Activated naive CD4-positive, alpha-beta T cell treated with anti-CD3 and anti-CD28 coated beads for 36 hours (primary cell): ENCODE results near the gene CACNA1F. TPM values are rescaled to one million over a fixed set of nuclear protein-coding genes. Genes with fewer than 3 reads are reported as not detected.

Experiments used
- CTCF ChIA-PET: fragments of 350-600 bp; sonication (Branson Sonifier 250); formaldehyde crosslinking; loops from one replicate; lab custom pipeline; 2021; ENCODE audit warnings: antibody characterized with exemption; lab: Charles Lee
- DNase-seq: peaks from one replicate; pipeline ENCODE4 v3.0.0-alpha.2; 2020
- H3K27ac Mint-ChIP-seq: one replicate; pipeline ENCODE4 v1.8.0; 2021; ENCODE audit warnings: mild to moderate bottlenecking, mixed read lengths
- H3K27me3 Mint-ChIP-seq: one replicate; pipeline ENCODE4 v1.8.0; 2021; ENCODE audit warnings: low read depth, mixed read lengths
- H3K36me3 Mint-ChIP-seq: one replicate; pipeline ENCODE4 v1.8.0; 2021; ENCODE audit warnings: low read depth, mixed read lengths
- H3K4me1 Mint-ChIP-seq: one replicate; pipeline ENCODE4 v1.8.0; 2021; ENCODE audit warnings: low read depth, mixed read lengths
- H3K4me3 Mint-ChIP-seq: one replicate; pipeline ENCODE4 v1.8.0; 2021; ENCODE audit warnings: mild to moderate bottlenecking, moderate library complexity, mixed read lengths
- H3K9me3 Mint-ChIP-seq: one replicate; pipeline ENCODE4 v1.8.0; 2021; ENCODE audit warnings: mixed read lengths
- intact Hi-C: fragments of 100-400 bp; cut with micrococcal nuclease; formaldehyde crosslinking; loops from one replicate; pipeline ENCODE4 v1.15.1; 2023
- total RNA-seq, 2 experiments: library from RNA; stranded (reverse); gene quantifications; one replicate each; pipeline ENCODE4 v1.2.3, GENCODE V29; 2021

CACNA1F gene
- total RNA-seq, 2 experiments from 2014 or later: 0.62 to 1.0 TPM

- CTCF ChIA-PET: no interaction called here
- H3K27ac Mint-ChIP-seq: no peak overlapping the region
- H3K4me1 Mint-ChIP-seq: peaks cover 8% of the 10 kb centered on the region
- no peaks in the 10 kb centered on the region for H3K27me3 Mint-ChIP-seq
- peaks cover 3% of the 10 kb centered on the region for H3K36me3 Mint-ChIP-seq
- intact Hi-C loops: no loop called here
- no peak for DNase-seq
- H3K9me3 Mint-ChIP-seq: no peaks in the 10 kb centered on the region
- H3K4me3 Mint-ChIP-seq: no peak overlapping the region
Observed at GRCh38 chrX:49242545-49243066, 9.5 kb upstream of the CACNA1F start.

GRCh38 chrX:49238735-49239134, 5.6 kb upstream of the CACNA1F start:
- H3K4me3 Mint-ChIP-seq: no peak overlapping the region
- H3K9me3 Mint-ChIP-seq: no peaks in the 10 kb centered on the region
- peaks cover 24% of the 10 kb centered on the region for H3K4me1 Mint-ChIP-seq
- CTCF ChIA-PET: interaction anchor here (1.8 kb wide), 1 partner anchor 46 kb away, joined by 5 read pairs; no protein-coding TSS in a partner anchor
- DNase-seq: no peak
- no peaks in the 10 kb centered on the region for H3K27me3 Mint-ChIP-seq
- no peak overlapping the region for H3K27ac Mint-ChIP-seq
- intact Hi-C loops: no loop called here
- peaks cover 6% of the 10 kb centered on the region for H3K36me3 Mint-ChIP-seq

- no peaks in the 10 kb centered on the region for H3K9me3 Mint-ChIP-seq
- H3K27me3 Mint-ChIP-seq: no peaks in the 10 kb centered on the region
- CTCF ChIA-PET: no interaction called here
- H3K4me3 Mint-ChIP-seq: peak overlapping the region; percentile 56
- intact Hi-C loops: no loop called here
- H3K36me3 Mint-ChIP-seq: peaks cover 5% of the 10 kb centered on the region
- DNase-seq: no peak
- peak overlapping the region; percentile 41 for H3K27ac Mint-ChIP-seq
- peaks cover 23% of the 10 kb centered on the region for H3K4me1 Mint-ChIP-seq
Observed at GRCh38 chrX:49237060-49237459, 3.9 kb upstream of the CACNA1F start.

- CTCF ChIA-PET: interaction anchor here (0.7 kb wide), 1 partner anchor 41 kb away, joined by 3 read pairs; no protein-coding TSS in a partner anchor
- Mint-ChIP-seq H3K9me3 (no peaks in the 10 kb centered on the region), H3K4me1 (peaks cover 25% of the 10 kb centered on the region), H3K27ac (no peak overlapping the region), H3K27me3 (no peaks in the 10 kb centered on the region), H3K36me3 (peaks cover 5% of the 10 kb centered on the region), H3K4me3 (no peak overlapping the region)
- DNase-seq: no peak
- intact Hi-C loops: loop anchor here (2.0 kb wide), 1 partner anchor 41 kb away; no protein-coding TSS in a partner anchor
Observed at GRCh38 chrX:49233887-49234555, 881 bp upstream of the CACNA1F start.

GRCh38 chrX:49232525-49232924, 615 bp downstream of the CACNA1F start:
- Mint-ChIP-seq H3K36me3 (peaks cover 3% of the 10 kb centered on the region), H3K9me3 (no peaks in the 10 kb centered on the region), H3K4me3 (no peak overlapping the region), H3K27ac (no peak overlapping the region), H3K4me1 (peaks cover 23% of the 10 kb centered on the region), H3K27me3 (no peaks in the 10 kb centered on the region)
- DNase-seq: no peak
- intact Hi-C loops: no loop called here
- CTCF ChIA-PET: no interaction called here

- intact Hi-C loops: loop anchor here (1.0 to 2.0 kb wide), 3 partner anchors 31 to 45 kb away; partner anchors contain the start of genes PPP1R3F and SYP
- Mint-ChIP-seq H3K4me3 (peak overlapping the region; percentile 67), H3K9me3 (no peaks in the 10 kb centered on the region), H3K27me3 (no peaks in the 10 kb centered on the region), H3K4me1 (peaks cover 12% of the 10 kb centered on the region), H3K36me3 (no peaks in the 10 kb centered on the region), H3K27ac (peak overlapping the region; percentile 74)
- CTCF ChIA-PET: no interaction called here
- DNase-seq: no peak
Observed at GRCh38 chrX:49231333-49232000, 1.7 kb downstream of the CACNA1F start.

- intact Hi-C loops: loop anchor here (1.0 to 2.0 kb wide), 3 partner anchors 30 to 46 kb away; partner anchors contain the start of genes PPP1R3F and SYP
- Mint-ChIP-seq H3K4me3 (peak overlapping the region; percentile 67), H3K4me1 (peaks cover 10% of the 10 kb centered on the region), H3K9me3 (no peaks in the 10 kb centered on the region), H3K27me3 (no peaks in the 10 kb centered on the region), H3K27ac (peak overlapping the region; percentile 74), H3K36me3 (no peaks in the 10 kb centered on the region)
- DNase-seq: peak; percentile 77
- CTCF ChIA-PET: no interaction called here
Observed at GRCh38 chrX:49230500-49231232, 2.5 kb downstream of the CACNA1F start.

GRCh38 chrX:49228185-49228584, 5.0 kb downstream of the CACNA1F start:
- no peak for DNase-seq
- no peak overlapping the region for H3K27ac Mint-ChIP-seq
- no peaks in the 10 kb centered on the region for H3K9me3 Mint-ChIP-seq
- intact Hi-C loops: no loop called here
- no peaks in the 10 kb centered on the region for H3K27me3 Mint-ChIP-seq
- peaks cover 8% of the 10 kb centered on the region for H3K4me1 Mint-ChIP-seq
- no peaks in the 10 kb centered on the region for H3K36me3 Mint-ChIP-seq
- no peak overlapping the region for H3K4me3 Mint-ChIP-seq
- CTCF ChIA-PET: interaction anchor here (1.2 kb wide), 1 partner anchor 35 kb away, joined by 4 read pairs; no protein-coding TSS in a partner anchor

- no peaks in the 10 kb centered on the region for H3K27me3 Mint-ChIP-seq
- DNase-seq: no peak
- H3K9me3 Mint-ChIP-seq: no peaks in the 10 kb centered on the region
- H3K4me3 Mint-ChIP-seq: no peak overlapping the region
- no peaks in the 10 kb centered on the region for H3K36me3 Mint-ChIP-seq
- intact Hi-C loops: no loop called here
- CTCF ChIA-PET: no interaction called here
- peaks cover 8% of the 10 kb centered on the region for H3K4me1 Mint-ChIP-seq
- H3K27ac Mint-ChIP-seq: no peak overlapping the region
Observed at GRCh38 chrX:49227726-49228125, 5.4 kb downstream of the CACNA1F start.

- Mint-ChIP-seq H3K4me3 (no peak overlapping the region), H3K36me3 (no peaks in the 10 kb centered on the region), H3K27ac (no peak overlapping the region), H3K27me3 (no peaks in the 10 kb centered on the region), H3K9me3 (no peaks in the 10 kb centered on the region), H3K4me1 (peaks cover 8% of the 10 kb centered on the region)
- CTCF ChIA-PET: interaction anchor here (0.9 kb wide), 1 partner anchor 34 kb away, joined by 3 read pairs; no protein-coding TSS in a partner anchor
- no peak for DNase-seq
- intact Hi-C loops: no loop called here
Observed at GRCh38 chrX:49226946-49227345, 6.2 kb downstream of the CACNA1F start.

- Mint-ChIP-seq H3K4me3 (no peak overlapping the region), H3K27ac (no peak overlapping the region), H3K27me3 (no peaks in the 10 kb centered on the region), H3K9me3 (no peaks in the 10 kb centered on the region), H3K36me3 (no peaks in the 10 kb centered on the region), H3K4me1 (peaks cover 4% of the 10 kb centered on the region)
- CTCF ChIA-PET: no interaction called here
- DNase-seq: no peak
- intact Hi-C loops: no loop called here
Observed at GRCh38 chrX:49225858-49226257, 7.3 kb downstream of the CACNA1F start.

GRCh38 chrX:49221868-49222267, 11.3 kb downstream of the CACNA1F start:
- Mint-ChIP-seq H3K27ac (no peak overlapping the region), H3K9me3 (no peaks in the 10 kb centered on the region), H3K4me1 (no peaks in the 10 kb centered on the region), H3K4me3 (no peak overlapping the region), H3K36me3 (no peaks in the 10 kb centered on the region), H3K27me3 (no peaks in the 10 kb centered on the region)
- CTCF ChIA-PET: no interaction called here
- DNase-seq: no peak
- intact Hi-C loops: no loop called here
